NB4 (cell line): ENCODE measurements around the gene SCLT1.
"Not testable (repeated sequence)": the region's sequence is repeated elsewhere in the genome, so short reads cannot be mapped to it uniquely, and the experiment has no call there.

Experiments used
- DNase-seq: peaks from one replicate; pipeline ENCODE4 v3.0.0; 2010; ENCODE audit warnings: low read depth
- H3K4me3 ChIP-seq: one replicate; pipeline ENCODE4 v1.5.1; 2011; ENCODE audit warnings: mild to moderate bottlenecking, low read depth, low read length, moderate library complexity
- MYC ChIP-seq: IDR thresholded peaks from 2 replicates; pipeline ENCODE4 v1.6.1; 2011; ENCODE audit warnings: low read depth, low read length
- POLR2A ChIP-seq: IDR thresholded peaks from 2 replicates; pipeline ENCODE4 v1.6.1; 2011; ENCODE audit warnings: mild to moderate bottlenecking; ENCODE audit not compliant: insufficient read length; ENCODE audit errors: extremely low read depth
- TF ChIP-seq, protein P1 (sequence below): IDR thresholded peaks from 2 replicates; pipeline ENCODE4 v1.6.1; 2011; ENCODE audit warnings: low read depth, low read length
- TF ChIP-seq, protein P2 (sequence below): IDR thresholded peaks from one replicate; pipeline ENCODE4 v1.5.1; 2012; ENCODE audit warnings: low read depth, low read length

SCLT1 gene

DNA sequence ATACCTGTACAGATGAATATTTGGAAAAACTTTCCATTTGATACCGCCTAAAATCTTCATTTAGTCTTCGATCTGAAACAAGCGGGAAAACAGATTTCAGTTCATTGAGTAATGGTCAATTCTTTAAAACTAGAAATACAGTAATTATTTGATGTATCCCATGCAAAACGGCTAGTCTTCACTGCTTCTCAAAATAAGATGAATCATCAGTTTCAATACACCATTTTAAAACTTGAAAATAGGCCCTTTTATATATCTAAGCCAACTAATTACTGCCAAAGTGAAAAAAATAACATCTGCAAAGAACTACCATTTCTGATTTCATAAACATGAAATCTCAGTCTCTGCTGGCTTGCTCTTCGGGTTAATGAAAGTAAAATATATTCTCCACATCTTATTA lies 11.0 kb downstream of the SCLT1 start:
- DNase-seq, result no peak
- TF ChIP-seq, protein P1, sequence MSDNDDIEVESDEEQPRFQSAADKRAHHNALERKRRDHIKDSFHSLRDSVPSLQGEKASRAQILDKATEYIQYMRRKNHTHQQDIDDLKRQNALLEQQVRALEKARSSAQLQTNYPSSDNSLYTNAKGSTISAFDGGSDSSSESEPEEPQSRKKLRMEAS, result no peak
- TF ChIP-seq POLR2A (no peak), MYC (no peak)
- TF ChIP-seq, protein P2, sequence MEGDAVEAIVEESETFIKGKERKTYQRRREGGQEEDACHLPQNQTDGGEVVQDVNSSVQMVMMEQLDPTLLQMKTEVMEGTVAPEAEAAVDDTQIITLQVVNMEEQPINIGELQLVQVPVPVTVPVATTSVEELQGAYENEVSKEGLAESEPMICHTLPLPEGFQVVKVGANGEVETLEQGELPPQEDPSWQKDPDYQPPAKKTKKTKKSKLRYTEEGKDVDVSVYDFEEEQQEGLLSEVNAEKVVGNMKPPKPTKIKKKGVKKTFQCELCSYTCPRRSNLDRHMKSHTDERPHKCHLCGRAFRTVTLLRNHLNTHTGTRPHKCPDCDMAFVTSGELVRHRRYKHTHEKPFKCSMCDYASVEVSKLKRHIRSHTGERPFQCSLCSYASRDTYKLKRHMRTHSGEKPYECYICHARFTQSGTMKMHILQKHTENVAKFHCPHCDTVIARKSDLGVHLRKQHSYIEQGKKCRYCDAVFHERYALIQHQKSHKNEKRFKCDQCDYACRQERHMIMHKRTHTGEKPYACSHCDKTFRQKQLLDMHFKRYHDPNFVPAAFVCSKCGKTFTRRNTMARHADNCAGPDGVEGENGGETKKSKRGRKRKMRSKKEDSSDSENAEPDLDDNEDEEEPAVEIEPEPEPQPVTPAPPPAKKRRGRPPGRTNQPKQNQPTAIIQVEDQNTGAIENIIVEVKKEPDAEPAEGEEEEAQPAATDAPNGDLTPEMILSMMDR, result no peak
- no peak overlapping the region for H3K4me3 ChIP-seq

DNA sequence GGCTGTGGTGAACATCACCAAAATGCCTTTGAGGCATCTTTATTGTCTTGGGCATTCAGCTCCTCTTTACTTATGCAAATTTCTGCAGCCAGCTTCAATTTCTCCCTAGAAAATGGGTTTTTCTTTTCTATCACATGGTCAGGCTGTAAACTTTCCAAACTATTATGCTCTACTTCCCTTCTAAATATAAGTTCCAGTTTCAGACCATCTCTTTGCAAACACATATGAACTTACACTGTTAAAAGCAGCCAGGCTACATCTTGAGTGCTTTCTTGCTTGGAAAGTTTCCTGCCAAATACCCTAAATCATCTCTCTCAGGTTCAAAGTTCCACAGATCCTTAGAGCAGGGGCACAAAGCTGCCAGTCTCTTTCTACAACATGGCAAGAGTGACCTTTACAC lies 13.2 kb downstream of the SCLT1 start:
- TF ChIP-seq POLR2A, result no peak
- TF ChIP-seq, protein P1, result no peak
- no peak for TF ChIP-seq MYC
- TF ChIP-seq, protein P2, result no peak
- DNase-seq, result no peak

DNA sequence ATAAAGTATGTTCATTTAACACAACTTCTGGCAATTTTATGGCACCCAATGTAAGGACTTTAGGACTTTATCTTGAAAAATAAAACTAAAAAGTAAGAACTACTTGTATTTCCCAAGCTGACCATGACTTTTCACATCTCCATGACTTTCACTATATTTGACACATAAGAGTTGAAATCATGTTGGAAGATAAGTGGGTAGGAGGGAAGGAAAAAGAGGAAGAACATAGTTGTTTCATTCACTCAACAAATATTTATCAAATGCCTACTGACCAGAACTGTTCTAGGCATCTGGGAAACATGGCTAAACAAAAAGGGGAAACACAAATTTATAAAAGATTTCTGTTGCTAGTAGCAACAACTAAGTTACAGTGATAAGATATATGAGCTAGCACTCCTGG lies 16.0 kb downstream of the SCLT1 start:
- no peak overlapping the region for H3K4me3 ChIP-seq
- TF ChIP-seq POLR2A (no peak), MYC (no peak)
- TF ChIP-seq, protein P2, result no peak
- TF ChIP-seq, protein P1, result no peak
- DNase-seq, result no peak

More for the DNA sequence above, 13.2 kb downstream of the SCLT1 start:
- H3K4me3 ChIP-seq, result no peak overlapping the region

- DNase-seq, result peak; percentile 24
- not testable (repeated sequence) for H3K4me3 ChIP-seq
Observed at GRCh38 chr4:129069537-129069936, 23.8 kb downstream of the SCLT1 start.

GRCh38 chr4:129064717-129065116 lies 28.6 kb downstream of the SCLT1 start:
- DNase-seq, result no peak
- H3K4me3 ChIP-seq, result no peak overlapping the region
- TF ChIP-seq, protein P2, result no peak
- TF ChIP-seq MYC (no peak), POLR2A (no peak)
- TF ChIP-seq, protein P1, result no peak

GRCh38 chr4:129063640-129064039 lies 29.7 kb downstream of the SCLT1 start:
- no peak overlapping the region for H3K4me3 ChIP-seq
- no peak for TF ChIP-seq POLR2A
- TF ChIP-seq, protein P2, result no peak
- TF ChIP-seq, protein P1, result no peak
- TF ChIP-seq MYC, result no peak
- no peak for DNase-seq
